Endothelial cell of umbilical vein (primary cell): Measurements from ENCODE around the gene BAZ1A.

ENCODE experiments used
- EZH2 ChIP-seq: IDR thresholded peaks from 2 replicates; pipeline ENCODE4 v1.6.1; 2012; ENCODE audit warnings: borderline replicate concordance, low read depth, mild to moderate bottlenecking, moderate library complexity, low read length, inconsistent platforms; ENCODE audit not compliant: severe bottlenecking
- FOS ChIP-seq: IDR thresholded peaks from 2 replicates; pipeline ENCODE4 v1.6.1; 2011; ENCODE audit warnings: mild to moderate bottlenecking, low read length, moderate library complexity, borderline replicate concordance; ENCODE audit not compliant: insufficient read depth
- GATA2 ChIP-seq: IDR thresholded peaks from 2 replicates; pipeline ENCODE4 v1.7.0; 2011; ENCODE audit warnings: low read depth, mild to moderate bottlenecking, moderate library complexity, mixed read lengths, low read length; ENCODE audit not compliant: insufficient read length, insufficient read depth
- JUN ChIP-seq: IDR thresholded peaks from 2 replicates; pipeline ENCODE4 v1.6.1; 2011; ENCODE audit warnings: borderline replicate concordance, low read depth; ENCODE audit not compliant: insufficient read length, insufficient read depth
- MYC ChIP-seq: IDR thresholded peaks from one replicate; pipeline ENCODE4 v1.6.1; 2011; ENCODE audit warnings: mild to moderate bottlenecking, low read depth, low read length
- POLR2A ChIP-seq: IDR thresholded peaks from 2 replicates; pipeline ENCODE4 v1.6.1; 2012; ENCODE audit warnings: low read depth, mild to moderate bottlenecking, control low read depth, low read length
- POLR2AphosphoS5 ChIP-seq: IDR thresholded peaks from 2 replicates; pipeline ENCODE4 v1.6.1; 2012; ENCODE audit warnings: low read depth, mild to moderate bottlenecking, control low read depth, low read length, moderate library complexity; ENCODE audit not compliant: insufficient read depth
- TF ChIP-seq, protein P1 (sequence below), 2 donors: IDR thresholded peaks; 1 replicate in 1 of 2; 2 replicates in 1 of 2; pipeline ENCODE4 v1.5.1; 2011; ENCODE audit warnings: low read length in 2 of 2, mild to moderate bottlenecking in 2 of 2, moderate library complexity in 2 of 2, control low read depth in 1 of 2, inconsistent platforms in 1 of 2, low read depth in 1 of 2; ENCODE audit not compliant: insufficient read depth in 1 of 2; ENCODE audit errors: extremely low read depth in 1 of 2
- TF ChIP-seq, protein P2 (sequence below): IDR thresholded peaks from 2 replicates; pipeline ENCODE4 v1.6.1; 2011; ENCODE audit not compliant: insufficient read depth, insufficient read length

DNA sequence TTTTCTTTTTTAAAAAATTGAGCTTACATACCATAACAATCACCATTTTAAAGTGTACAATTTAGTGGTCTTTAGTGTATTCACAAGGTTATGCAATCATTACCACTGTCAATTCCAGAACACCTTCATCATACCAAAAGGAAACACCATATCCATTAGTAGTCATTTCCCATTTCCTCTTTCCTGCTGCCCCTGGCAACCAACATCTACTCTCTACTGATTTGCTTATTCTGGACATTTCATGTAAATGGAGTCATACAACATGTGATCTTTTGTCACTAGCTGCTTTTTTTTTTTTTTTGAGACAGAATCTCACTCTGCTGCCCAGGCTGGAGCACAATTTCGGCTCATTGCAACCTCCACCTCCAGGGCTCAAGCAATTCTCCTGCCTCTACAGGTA lies 93.9 kb downstream of the BAZ1A start:
- TF ChIP-seq, protein P1, sequence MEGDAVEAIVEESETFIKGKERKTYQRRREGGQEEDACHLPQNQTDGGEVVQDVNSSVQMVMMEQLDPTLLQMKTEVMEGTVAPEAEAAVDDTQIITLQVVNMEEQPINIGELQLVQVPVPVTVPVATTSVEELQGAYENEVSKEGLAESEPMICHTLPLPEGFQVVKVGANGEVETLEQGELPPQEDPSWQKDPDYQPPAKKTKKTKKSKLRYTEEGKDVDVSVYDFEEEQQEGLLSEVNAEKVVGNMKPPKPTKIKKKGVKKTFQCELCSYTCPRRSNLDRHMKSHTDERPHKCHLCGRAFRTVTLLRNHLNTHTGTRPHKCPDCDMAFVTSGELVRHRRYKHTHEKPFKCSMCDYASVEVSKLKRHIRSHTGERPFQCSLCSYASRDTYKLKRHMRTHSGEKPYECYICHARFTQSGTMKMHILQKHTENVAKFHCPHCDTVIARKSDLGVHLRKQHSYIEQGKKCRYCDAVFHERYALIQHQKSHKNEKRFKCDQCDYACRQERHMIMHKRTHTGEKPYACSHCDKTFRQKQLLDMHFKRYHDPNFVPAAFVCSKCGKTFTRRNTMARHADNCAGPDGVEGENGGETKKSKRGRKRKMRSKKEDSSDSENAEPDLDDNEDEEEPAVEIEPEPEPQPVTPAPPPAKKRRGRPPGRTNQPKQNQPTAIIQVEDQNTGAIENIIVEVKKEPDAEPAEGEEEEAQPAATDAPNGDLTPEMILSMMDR (IDR thresholded peaks at IDR 0.05; ENCODE audit: extremely low read depth in 1 of 2, insufficient read depth in 1 of 2, low read depth in 1 of 2, low read length in 2 of 2) = no peak
- TF ChIP-seq JUN (peak; percentile 99), EZH2 (no peak), POLR2A (peak; percentile 34), POLR2AphosphoS5 (peak; percentile 67), GATA2 (no peak), FOS (peak; percentile 77), MYC (no peak)
- TF ChIP-seq, protein P2, sequence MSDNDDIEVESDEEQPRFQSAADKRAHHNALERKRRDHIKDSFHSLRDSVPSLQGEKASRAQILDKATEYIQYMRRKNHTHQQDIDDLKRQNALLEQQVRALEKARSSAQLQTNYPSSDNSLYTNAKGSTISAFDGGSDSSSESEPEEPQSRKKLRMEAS = no peak
